SK-N-MC (cell line): ENCODE data around the gene BMP8B.
A peak's percentile ranks its signal among the peaks of the same experiment; 100 is the strongest.
"Not testable (repeated sequence)": the region's sequence is repeated elsewhere in the genome, so short reads cannot be mapped to it uniquely, and the experiment has no call there.

Source experiments
- DNase-seq: peaks from one replicate; pipeline ENCODE4 v3.0.0-alpha.2; 2011; ENCODE audit warnings: low read depth, low spot score
- H3K27ac ChIP-seq: fragments of 200-600 bp; sonication (generic); 2 replicates; pipeline ENCODE4 v1.5.1; 2016; ENCODE audit warnings: mixed run types
- H3K36me3 ChIP-seq: fragments of 200-600 bp; sonication (generic); 2 replicates; pipeline ENCODE4 v1.6.1; 2017; ENCODE audit warnings: antibody characterized with exemption, low read length, mixed read lengths; ENCODE audit not compliant: insufficient read depth
- H3K4me3 ChIP-seq: fragments of 200-600 bp; sonication (generic); 2 replicates; pipeline ENCODE4 v1.5.1; 2016
- H3K9ac ChIP-seq: fragments of 200-600 bp; sonication (generic); 2 replicates; pipeline ENCODE4 v1.8.0; 2017; ENCODE audit warnings: mixed run types, mixed read lengths; ENCODE audit not compliant: insufficient read length
- H3K9me3 ChIP-seq: fragments of 200-600 bp; sonication (generic); 2 replicates; pipeline ENCODE4 v1.6.1; 2017; ENCODE audit warnings: low read depth, mild to moderate bottlenecking, antibody characterized with exemption, low read length, moderate library complexity, mixed read lengths
- EZH2 ChIP-seq: fragments of 200-600 bp; sonication (generic); IDR thresholded peaks from one replicate; pipeline ENCODE4 v1.6.1; 2017; ENCODE audit warnings: antibody characterized with exemption
- FOXP2 ChIP-seq: optimal IDR thresholded peaks from 2 replicates; pipeline ENCODE3; 2011; ENCODE audit warnings: mild to moderate bottlenecking, moderate library complexity; ENCODE audit not compliant: insufficient read depth; ENCODE audit errors: extremely low read length, control extremely low read depth
- POLR2AphosphoS5 ChIP-seq: IDR thresholded peaks from 2 replicates; pipeline ENCODE4 v1.6.1; 2012; ENCODE audit warnings: mild to moderate bottlenecking, low read depth, low read length, borderline replicate concordance

Gene BMP8B

GRCh38 chr1:39799770-39800470 lies 11.3 kb upstream of the BMP8B start:
- Histone ChIP-seq H3K36me3 (no peaks in the 10 kb centered on the region), H3K9ac (no peak overlapping the region), H3K27ac (no peak overlapping the region), H3K4me3 (no peak overlapping the region), H3K9me3 (no peaks in the 10 kb centered on the region)
- no peak for DNase-seq
- TF ChIP-seq EZH2 = no peak
- TF ChIP-seq FOXP2 = no peak
- TF ChIP-seq POLR2AphosphoS5 = no peak

DNA sequence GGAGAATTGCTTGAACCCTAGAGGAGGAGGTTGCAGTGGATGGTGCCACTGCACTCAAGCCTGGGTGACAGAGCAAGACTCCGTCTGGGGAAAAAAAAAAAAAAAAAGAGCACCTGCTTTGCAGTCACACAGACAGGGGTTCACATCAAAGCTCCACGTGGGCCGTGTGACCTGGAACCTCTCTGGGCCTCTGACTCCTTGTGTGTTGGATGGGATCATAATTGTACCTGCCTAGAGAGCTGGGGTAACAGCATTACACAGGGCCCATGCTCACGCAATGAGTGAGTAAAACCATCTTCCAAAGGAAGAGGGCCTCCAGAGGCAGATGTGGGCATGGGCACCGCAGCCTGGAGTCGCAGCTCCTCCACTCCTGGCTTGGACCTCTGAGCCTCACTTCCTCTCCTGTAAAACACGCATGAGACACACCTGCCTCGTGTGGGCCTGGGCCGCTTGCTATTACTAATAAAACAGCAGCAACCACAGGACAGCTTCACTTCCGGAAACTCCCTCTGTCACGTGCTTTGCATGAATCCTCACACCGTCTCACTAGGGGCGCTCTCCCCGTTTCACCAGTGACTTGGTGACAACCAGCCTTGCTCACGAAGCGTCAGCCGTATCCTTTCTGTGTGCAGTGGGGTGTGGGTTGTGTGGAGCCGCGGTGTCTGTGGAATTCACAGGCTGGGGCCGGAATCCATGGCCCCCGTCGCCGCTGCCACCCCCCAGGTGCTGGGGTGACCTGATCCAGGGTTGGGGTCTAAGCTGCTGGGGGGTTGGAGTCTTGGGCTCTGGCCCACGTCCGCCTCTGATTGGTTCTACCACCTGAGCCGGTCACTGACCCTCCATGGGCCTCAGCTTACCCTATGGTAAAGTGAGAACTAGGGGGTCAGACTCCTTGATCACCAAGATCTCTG lies 10.4 kb upstream of the BMP8B start:
- H3K36me3 ChIP-seq, DNase-seq, H3K9me3 ChIP-seq, H3K9ac ChIP-seq, H3K4me3 ChIP-seq, H3K27ac ChIP-seq: not testable (repeated sequence)

DNA sequence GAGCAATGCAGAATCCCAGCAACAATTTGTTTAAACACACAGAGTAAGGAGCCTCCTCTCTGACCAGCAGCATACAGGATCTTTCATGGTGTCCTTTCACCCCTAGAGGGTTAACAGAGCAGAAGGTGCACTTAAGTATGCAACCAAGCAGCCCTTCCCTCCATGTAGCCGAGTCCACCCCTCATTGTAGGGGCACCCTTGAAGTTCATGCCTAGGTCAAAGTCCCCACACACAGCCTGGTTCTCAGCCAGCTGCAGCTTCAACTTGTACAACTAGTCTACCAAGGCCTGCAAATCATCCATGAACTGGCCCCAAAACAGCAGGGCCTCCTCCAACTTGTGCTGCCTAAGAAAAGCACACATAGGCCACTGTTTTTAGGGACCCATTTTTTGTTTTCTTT lies 7.0 kb upstream of the BMP8B start:
- Histone ChIP-seq H3K27ac (no peak overlapping the region), H3K9me3 (no peaks in the 10 kb centered on the region), H3K4me3 (no peak overlapping the region), H3K36me3 (no peaks in the 10 kb centered on the region), H3K9ac (no peak overlapping the region)
- no peak for DNase-seq
- no peak for TF ChIP-seq FOXP2
- no peak for TF ChIP-seq EZH2
- TF ChIP-seq POLR2AphosphoS5 = no peak

GRCh38 chr1:39791838-39792237 lies 3.2 kb upstream of the BMP8B start:
- H3K9me3 ChIP-seq = no peaks in the 10 kb centered on the region
- no peak overlapping the region for H3K27ac ChIP-seq
- H3K9ac ChIP-seq = no peak overlapping the region
- H3K4me3 ChIP-seq = no peak overlapping the region
- H3K36me3 ChIP-seq = no peaks in the 10 kb centered on the region
- no peak for TF ChIP-seq EZH2
- TF ChIP-seq POLR2AphosphoS5 = no peak
- TF ChIP-seq FOXP2 = no peak
- no peak for DNase-seq

DNA sequence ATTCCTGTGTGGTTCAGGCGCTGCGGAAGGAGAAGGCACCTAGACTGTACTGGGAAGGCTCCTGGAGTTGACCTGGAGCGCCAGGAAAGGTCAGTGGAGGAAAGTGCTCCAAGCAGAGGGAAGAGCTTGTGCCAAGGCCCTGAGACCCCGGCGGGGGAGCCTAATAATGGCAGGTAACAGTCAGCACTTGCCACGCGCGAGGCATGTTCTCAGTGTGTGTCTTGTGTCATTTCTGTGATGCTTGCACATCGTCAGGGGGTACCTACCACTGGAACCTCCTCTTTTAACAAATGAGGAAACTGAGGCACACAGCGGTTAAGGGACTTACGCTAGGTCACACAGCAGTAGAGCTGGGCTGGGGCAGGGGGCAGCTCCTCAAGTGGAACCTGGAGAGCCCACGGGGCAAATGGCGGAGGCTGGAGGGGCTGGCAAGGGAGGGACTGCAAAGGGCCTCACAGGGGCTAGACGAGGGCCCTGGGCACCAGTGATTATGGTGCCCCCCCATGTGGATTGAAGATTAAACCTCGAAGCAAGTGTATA lies 976 bp upstream of the BMP8B start:
- Histone ChIP-seq H3K9me3 (no peaks in the 10 kb centered on the region), H3K4me3 (peak overlapping the region; percentile 73), H3K36me3 (no peaks in the 10 kb centered on the region), H3K9ac (no peak overlapping the region), H3K27ac (no peak overlapping the region)
- no peak for TF ChIP-seq FOXP2
- no peak for DNase-seq

DNA sequence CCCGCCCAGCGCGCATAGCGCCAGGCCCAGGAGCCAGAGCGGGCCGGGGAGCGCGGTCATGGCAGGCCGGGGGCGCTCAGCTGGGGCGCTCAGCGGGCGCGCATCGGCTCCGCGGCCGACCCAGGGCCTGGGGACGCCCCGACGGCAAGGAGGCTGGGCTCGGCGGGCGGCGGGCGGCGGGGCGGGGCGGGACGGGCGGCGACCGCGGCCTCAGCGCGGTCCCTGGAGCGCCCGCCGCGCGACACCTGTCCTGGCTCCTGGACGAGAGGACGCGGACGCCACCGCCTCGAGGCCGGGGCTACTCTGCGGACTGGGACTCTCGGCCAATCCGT lies 273 bp downstream of the BMP8B start:
- TF ChIP-seq POLR2AphosphoS5 (no peak), FOXP2 (no peak), EZH2 (no peak)
- Histone ChIP-seq H3K36me3 (no peaks in the 10 kb centered on the region), H3K27ac (no peak overlapping the region), H3K9ac (no peak overlapping the region), H3K9me3 (no peaks in the 10 kb centered on the region), H3K4me3 (peak overlapping the region; percentile 73)
- no peak for DNase-seq

DNA sequence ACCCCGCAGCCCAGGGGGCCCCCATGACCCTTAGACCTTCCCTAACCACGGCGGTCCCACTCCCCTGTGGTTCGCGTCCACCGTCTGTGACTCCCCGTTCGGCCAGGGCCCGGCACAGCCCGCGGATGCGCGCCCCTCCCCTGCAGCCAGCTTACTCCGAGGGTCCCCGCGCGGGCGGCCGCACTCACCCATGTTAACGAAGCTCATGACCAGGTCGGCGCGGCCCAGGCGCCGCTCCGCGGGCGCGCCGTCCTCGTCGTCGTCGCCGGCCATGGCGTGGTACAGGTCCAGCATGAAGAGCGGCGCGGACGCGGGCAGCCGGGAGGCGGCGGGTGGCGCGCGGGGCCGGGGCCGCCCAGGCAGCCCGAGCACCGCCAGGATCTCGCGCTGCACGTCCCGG lies 701 bp downstream of the BMP8B start:
- DNase-seq, H3K9ac ChIP-seq, H3K9me3 ChIP-seq, H3K4me3 ChIP-seq, H3K36me3 ChIP-seq, H3K27ac ChIP-seq: not testable (repeated sequence)

DNA sequence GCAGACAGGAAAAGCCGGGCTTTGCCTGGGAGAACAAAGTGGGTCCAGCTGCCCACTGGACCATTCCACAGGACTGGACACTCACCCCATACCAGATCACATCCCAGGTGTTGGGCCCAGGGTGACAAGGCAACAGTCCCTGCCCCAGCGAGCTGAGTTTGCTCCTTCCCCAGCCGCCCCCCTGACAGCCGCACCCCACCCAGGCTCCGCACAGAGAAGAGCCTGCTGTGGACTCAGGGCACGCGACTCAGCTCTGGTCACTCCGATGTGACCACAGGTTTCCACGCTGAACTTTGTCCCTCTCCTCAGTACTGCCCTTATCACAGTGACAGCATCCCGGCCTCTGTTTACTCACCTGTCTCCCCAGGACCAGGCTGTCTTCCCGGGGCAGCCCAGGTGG lies 1.2 kb downstream of the BMP8B start:
- Histone ChIP-seq H3K9me3 (no peaks in the 10 kb centered on the region), H3K36me3 (no peaks in the 10 kb centered on the region), H3K9ac (no peak overlapping the region), H3K27ac (no peak overlapping the region), H3K4me3 (no peak overlapping the region)
- no peak for TF ChIP-seq EZH2
- TF ChIP-seq POLR2AphosphoS5 = no peak
- TF ChIP-seq FOXP2 = no peak
- DNase-seq = no peak

- not testable (repeated sequence) for H3K27ac ChIP-seq, H3K9ac ChIP-seq, H3K36me3 ChIP-seq, H3K9me3 ChIP-seq, H3K4me3 ChIP-seq, DNase-seq
These were observed 1.6 kb downstream of the BMP8B start for GRCh38 chr1:39787108-39787375.

GRCh38 chr1:39786303-39787107 lies 2.2 kb downstream of the BMP8B start:
- not testable (repeated sequence) for H3K4me3 ChIP-seq, H3K9me3 ChIP-seq, H3K9ac ChIP-seq, H3K27ac ChIP-seq, DNase-seq, H3K36me3 ChIP-seq

DNA sequence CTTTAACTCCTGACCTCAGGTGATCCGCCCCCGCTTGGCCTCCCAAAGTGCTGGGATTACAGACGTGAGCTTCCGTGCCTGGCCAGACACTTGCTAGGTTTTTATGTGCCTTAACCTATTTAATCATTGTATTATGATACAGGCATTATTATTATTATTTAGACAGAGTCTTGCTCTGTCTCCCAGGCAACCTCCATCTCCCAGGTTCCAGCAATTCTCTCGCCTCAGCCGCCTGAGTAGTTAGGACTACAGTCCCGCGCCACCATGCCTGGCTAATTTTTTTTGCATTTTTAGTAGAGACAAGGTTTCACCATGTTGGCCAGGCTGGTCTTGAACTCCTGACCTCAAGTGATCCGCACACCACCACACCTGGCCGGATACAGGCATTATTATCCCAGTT lies 6.0 kb downstream of the BMP8B start:
- not testable (repeated sequence) for H3K36me3 ChIP-seq, DNase-seq, H3K9ac ChIP-seq, H3K4me3 ChIP-seq, H3K27ac ChIP-seq, H3K9me3 ChIP-seq
